Fibroblast of lung (primary cell): Measurements from ENCODE around the gene DDX49.

ENCODE experiments used
- CTCF ChIP-seq, 2 donors: IDR thresholded peaks in 1 of 2; conservative IDR thresholded peaks in 1 of 2; 1 replicate in 1 of 2; 2 replicates in 1 of 2; pipeline ENCODE4 v1.5.1; 2011 to 2012; ENCODE audit warnings: low read length in 2 of 2, control low read depth in 1 of 2, inconsistent platforms in 1 of 2, low read depth in 1 of 2, mild to moderate bottlenecking in 1 of 2
- EZH2 ChIP-seq: IDR thresholded peaks from 2 replicates; pipeline ENCODE4 v1.5.1; 2012; ENCODE audit warnings: low read length, control low read depth, mild to moderate bottlenecking; ENCODE audit errors: missing control alignments

- TF ChIP-seq EZH2 (no peak), CTCF (conservative IDR thresholded peaks at IDR 0.05 in 1 of 2, IDR thresholded peaks at IDR 0.05 in 1 of 2; ENCODE audit: low read depth in 1 of 2, low read length in 2 of 2) (no peak)
Measured at GRCh38 chr19:18941628-18942354, 22.3 kb downstream of the DDX49 start.
